Muscle layer of colon (tissue), 2 donors: ENCODE measurements around the gene ZNF629.
A peak's percentile ranks its signal among the peaks of the same experiment; 100 is the strongest.

Experiments
- H3K27ac ChIP-seq: one replicate; pipeline ENCODE4 v1.7.0; 2013; ENCODE audit warnings: low read depth, mild to moderate bottlenecking, low read length, moderate library complexity
- H3K27me3 ChIP-seq, 2 donors: one replicate each; pipeline ENCODE4 v1.7.0; 2013; ENCODE audit warnings: low read length in 2 of 2, mild to moderate bottlenecking in 2 of 2; ENCODE audit not compliant: insufficient read depth in 2 of 2, control insufficient read depth in 1 of 2
- H3K36me3 ChIP-seq: one replicate; pipeline ENCODE4 v1.7.0; 2013; ENCODE audit warnings: mild to moderate bottlenecking, low read length; ENCODE audit not compliant: insufficient read depth
- H3K4me1 ChIP-seq: one replicate; pipeline ENCODE4 v1.7.0; 2013; ENCODE audit warnings: mild to moderate bottlenecking, low read length; ENCODE audit not compliant: insufficient read depth
- H3K4me3 ChIP-seq, 2 donors: one replicate each; pipeline ENCODE4 v1.7.0; 2013; ENCODE audit warnings: low read length in 2 of 2, low read depth in 1 of 2, mild to moderate bottlenecking in 1 of 2, moderate library complexity in 1 of 2
- H3K9ac ChIP-seq: one replicate; pipeline ENCODE4 v1.7.0; 2013; ENCODE audit warnings: low read length
- H3K9me3 ChIP-seq: one replicate; pipeline ENCODE4 v1.7.0; 2013; ENCODE audit warnings: mild to moderate bottlenecking, low read length
- donor health status: abdominal sarcoma.
- donor health status: Adenocarcinoma of cecum.

ZNF629 gene

GRCh38 chr16:30808146-30808545 lies 21.1 kb upstream of the ZNF629 start:
- H3K4me3 ChIP-seq: no peak overlapping the region
- no peaks in the 10 kb centered on the region for H3K27me3 ChIP-seq
- H3K9me3 ChIP-seq: no peaks in the 10 kb centered on the region
- H3K4me1 ChIP-seq: peaks cover 10% of the 10 kb centered on the region
- H3K36me3 ChIP-seq: no peaks in the 10 kb centered on the region
- no peak overlapping the region for H3K27ac ChIP-seq
- no peak overlapping the region for H3K9ac ChIP-seq

GRCh38 chr16:30805370-30806169 lies 18.6 kb upstream of the ZNF629 start:
- Histone ChIP-seq H3K9ac (peak overlapping the region; percentile 59), H3K9me3 (no peaks in the 10 kb centered on the region), H3K4me1 (peaks cover 10% of the 10 kb centered on the region), H3K36me3 (no peaks in the 10 kb centered on the region), H3K27ac (peak overlapping the region; percentile 95), H3K4me3 (peak overlapping the region; percentile 82 to 88), H3K27me3 (no peaks in the 10 kb centered on the region)

- Histone ChIP-seq H3K4me3 (peak overlapping the region; percentile 82 to 88), H3K36me3 (no peaks in the 10 kb centered on the region), H3K9ac (peak overlapping the region; percentile 59), H3K4me1 (peaks cover 10% of the 10 kb centered on the region), H3K27me3 (no peaks in the 10 kb centered on the region), H3K27ac (peak overlapping the region; percentile 95), H3K9me3 (no peaks in the 10 kb centered on the region)
Observed at GRCh38 chr16:30805056-30805369, 18.0 kb upstream of the ZNF629 start.

GRCh38 chr16:30802936-30803335 lies 15.9 kb upstream of the ZNF629 start:
- no peak overlapping the region for H3K27ac ChIP-seq
- no peak overlapping the region for H3K9ac ChIP-seq
- peaks cover 10% of the 10 kb centered on the region for H3K4me1 ChIP-seq
- H3K36me3 ChIP-seq: no peaks in the 10 kb centered on the region
- no peaks in the 10 kb centered on the region for H3K27me3 ChIP-seq
- no peak overlapping the region for H3K4me3 ChIP-seq
- H3K9me3 ChIP-seq: no peaks in the 10 kb centered on the region

- Histone ChIP-seq H3K27ac (no peak overlapping the region), H3K4me1 (no peaks in the 10 kb centered on the region), H3K9me3 (no peaks in the 10 kb centered on the region), H3K9ac (no peak overlapping the region), H3K27me3 (no peaks in the 10 kb centered on the region), H3K4me3 (no peak overlapping the region), H3K36me3 (no peaks in the 10 kb centered on the region)
Observed at GRCh38 chr16:30797670-30798309, 10.8 kb upstream of the ZNF629 start.

- H3K9me3 ChIP-seq: no peaks in the 10 kb centered on the region
- no peak overlapping the region for H3K4me3 ChIP-seq
- H3K27ac ChIP-seq: no peak overlapping the region
Observed at GRCh38 chr16:30794634-30795033, 7.6 kb upstream of the ZNF629 start.

GRCh38 chr16:30793508-30794069 lies 6.6 kb upstream of the ZNF629 start:
- Histone ChIP-seq H3K9me3 (no peaks in the 10 kb centered on the region), H3K4me1 (no peaks in the 10 kb centered on the region), H3K9ac (no peak overlapping the region), H3K4me3 (no peak overlapping the region), H3K27me3 (no peaks in the 10 kb centered on the region), H3K27ac (no peak overlapping the region), H3K36me3 (no peaks in the 10 kb centered on the region)

More at GRCh38 chr16:30794634-30795033, 7.6 kb upstream of the ZNF629 start:
- Histone ChIP-seq H3K27me3 (no peaks in the 10 kb centered on the region), H3K9ac (no peak overlapping the region), H3K4me1 (no peaks in the 10 kb centered on the region), H3K36me3 (no peaks in the 10 kb centered on the region)

- no peaks in the 10 kb centered on the region for H3K27me3 ChIP-seq
- H3K27ac ChIP-seq: peak overlapping the region; percentile 93
- no peaks in the 10 kb centered on the region for H3K9me3 ChIP-seq
- peaks cover 7% of the 10 kb centered on the region for H3K36me3 ChIP-seq
- peak overlapping the region; percentile 68 for H3K9ac ChIP-seq
- H3K4me3 ChIP-seq: peak overlapping the region; percentile 85 to 92
- H3K4me1 ChIP-seq: peaks cover 18% of the 10 kb centered on the region
Observed at GRCh38 chr16:30787613-30788378, 791 bp upstream of the ZNF629 start.

GRCh38 chr16:30786115-30786935 lies 680 bp downstream of the ZNF629 start:
- no peaks in the 10 kb centered on the region for H3K9me3 ChIP-seq
- H3K9ac ChIP-seq: peak overlapping the region; percentile 70
- peaks cover 21% of the 10 kb centered on the region for H3K36me3 ChIP-seq
- peaks cover 18% of the 10 kb centered on the region for H3K4me1 ChIP-seq
- no peaks in the 10 kb centered on the region for H3K27me3 ChIP-seq
- H3K4me3 ChIP-seq: peak overlapping the region; percentile 85 to 92
- peak overlapping the region; percentile 93 for H3K27ac ChIP-seq

GRCh38 chr16:30785126-30786106 lies 1.6 kb downstream of the ZNF629 start:
- no peaks in the 10 kb centered on the region for H3K9me3 ChIP-seq
- H3K9ac ChIP-seq: peak overlapping the region; percentile 70
- peaks cover 18% of the 10 kb centered on the region for H3K4me1 ChIP-seq
- H3K4me3 ChIP-seq: peak overlapping the region; percentile 58 to 85
- H3K27me3 ChIP-seq: no peaks in the 10 kb centered on the region
- no peak overlapping the region for H3K27ac ChIP-seq
- H3K36me3 ChIP-seq: peaks cover 22% of the 10 kb centered on the region
